NT2/D1 (cell line): ENCODE data around the gene NXPH1.

Experiments
- DNase-seq: peaks from one replicate; pipeline ENCODE4 v3.0.0-alpha.2; 2011; ENCODE audit warnings: low read depth, low spot score
- H3K27me3 ChIP-seq: 2 replicates; pipeline ENCODE4 v1.6.0; 2011; ENCODE audit warnings: mild to moderate bottlenecking; ENCODE audit not compliant: insufficient read length, insufficient read depth
- H3K36me3 ChIP-seq: 2 replicates; pipeline ENCODE4 v1.6.1; 2011; ENCODE audit warnings: mild to moderate bottlenecking, low read length, mixed read lengths; ENCODE audit not compliant: insufficient read depth, insufficient read length
- H3K4me1 ChIP-seq: 2 replicates; pipeline ENCODE4 v1.5.1; 2011; ENCODE audit not compliant: insufficient read depth, insufficient read length
- H3K4me3 ChIP-seq: 2 replicates; pipeline ENCODE4 v1.5.1; 2011; ENCODE audit warnings: low read depth; ENCODE audit not compliant: insufficient read length
- H3K9ac ChIP-seq: 2 replicates; pipeline ENCODE4 v1.6.0; 2011; ENCODE audit warnings: low read depth; ENCODE audit not compliant: insufficient read length
- H3K9me3 ChIP-seq: 2 replicates; pipeline ENCODE4 v1.5.1; 2011; ENCODE audit warnings: mild to moderate bottlenecking, low read length; ENCODE audit not compliant: insufficient read depth
- SUZ12 ChIP-seq: IDR thresholded peaks from 2 replicates; pipeline ENCODE4 v1.6.1; 2011; ENCODE audit not compliant: insufficient read length, insufficient read depth; ENCODE audit errors: extremely low read depth
- YY1 ChIP-seq: IDR thresholded peaks from 2 replicates; pipeline ENCODE4 v1.6.1; 2011; ENCODE audit not compliant: insufficient read length, insufficient read depth
- ZNF274 ChIP-seq: IDR thresholded peaks from 2 replicates; pipeline ENCODE4 v1.6.1; 2011; ENCODE audit warnings: mild to moderate bottlenecking, low read depth, low read length

NXPH1 gene

GRCh38 chr7:8597565-8597964 is 164.2 kb downstream of the NXPH1 start:
- Histone ChIP-seq H3K9ac (no peak overlapping the region), H3K4me3 (no peak overlapping the region), H3K9me3 (no peaks in the 10 kb centered on the region), H3K27me3 (no peaks in the 10 kb centered on the region), H3K36me3 (no peaks in the 10 kb centered on the region), H3K4me1 (no peaks in the 10 kb centered on the region)
- TF ChIP-seq ZNF274 (no peak), SUZ12 (no peak), YY1 (no peak)
- no peak for DNase-seq

GRCh38 chr7:8601121-8601520 is 167.7 kb downstream of the NXPH1 start:
- H3K4me3 ChIP-seq, result no peak overlapping the region
- no peak overlapping the region for H3K9ac ChIP-seq
- H3K4me1 ChIP-seq, result no peaks in the 10 kb centered on the region
- DNase-seq, result no peak
- no peaks in the 10 kb centered on the region for H3K27me3 ChIP-seq
- TF ChIP-seq ZNF274 (no peak), YY1 (no peak), SUZ12 (no peak)
- no peaks in the 10 kb centered on the region for H3K9me3 ChIP-seq
- H3K36me3 ChIP-seq, result no peaks in the 10 kb centered on the region

- Histone ChIP-seq H3K4me3 (no peak overlapping the region), H3K9me3 (no peaks in the 10 kb centered on the region), H3K9ac (no peak overlapping the region), H3K27me3 (no peaks in the 10 kb centered on the region), H3K36me3 (no peaks in the 10 kb centered on the region), H3K4me1 (no peaks in the 10 kb centered on the region)
- no peak for DNase-seq
- TF ChIP-seq ZNF274, result no peak
- no peak for TF ChIP-seq YY1
- no peak for TF ChIP-seq SUZ12
Measured at GRCh38 chr7:8605221-8605620, 171.8 kb downstream of the NXPH1 start.

- Histone ChIP-seq H3K9ac (no peak overlapping the region), H3K36me3 (no peaks in the 10 kb centered on the region)
Measured at GRCh38 chr7:8612584-8612983, 179.2 kb downstream of the NXPH1 start.

GRCh38 chr7:8613191-8613590 is 179.8 kb downstream of the NXPH1 start:
- Histone ChIP-seq H3K9me3 (no peaks in the 10 kb centered on the region), H3K9ac (no peak overlapping the region), H3K36me3 (no peaks in the 10 kb centered on the region), H3K27me3 (no peaks in the 10 kb centered on the region), H3K4me3 (no peak overlapping the region), H3K4me1 (no peaks in the 10 kb centered on the region)
- DNase-seq, result no peak
- no peak for TF ChIP-seq ZNF274
- TF ChIP-seq YY1, result no peak
- TF ChIP-seq SUZ12, result no peak

More at GRCh38 chr7:8612584-8612983, 179.2 kb downstream of the NXPH1 start:
- DNase-seq, result no peak
- Histone ChIP-seq H3K4me1 (no peaks in the 10 kb centered on the region), H3K4me3 (no peak overlapping the region), H3K27me3 (no peaks in the 10 kb centered on the region), H3K9me3 (no peaks in the 10 kb centered on the region)
- TF ChIP-seq YY1, result no peak
- TF ChIP-seq SUZ12, result no peak
- TF ChIP-seq ZNF274, result no peak

- H3K9ac ChIP-seq, result no peak overlapping the region
- no peak overlapping the region for H3K4me3 ChIP-seq
- H3K4me1 ChIP-seq, result no peaks in the 10 kb centered on the region
- no peaks in the 10 kb centered on the region for H3K9me3 ChIP-seq
- TF ChIP-seq SUZ12 (no peak), ZNF274 (no peak), YY1 (no peak)
- DNase-seq, result no peak
- no peaks in the 10 kb centered on the region for H3K36me3 ChIP-seq
- no peaks in the 10 kb centered on the region for H3K27me3 ChIP-seq
Measured at GRCh38 chr7:8615019-8615418, 181.6 kb downstream of the NXPH1 start.

GRCh38 chr7:8618441-8619070 is 185.1 kb downstream of the NXPH1 start:
- Histone ChIP-seq H3K27me3 (no peaks in the 10 kb centered on the region), H3K9ac (no peak overlapping the region), H3K36me3 (no peaks in the 10 kb centered on the region), H3K9me3 (no peaks in the 10 kb centered on the region), H3K4me3 (no peak overlapping the region), H3K4me1 (no peaks in the 10 kb centered on the region)
- DNase-seq, result no peak
- TF ChIP-seq YY1 (no peak), ZNF274 (no peak), SUZ12 (no peak)

GRCh38 chr7:8620169-8620568 is 186.8 kb downstream of the NXPH1 start:
- Histone ChIP-seq H3K4me1 (no peaks in the 10 kb centered on the region), H3K9me3 (no peaks in the 10 kb centered on the region)

More at GRCh38 chr7:8620169-8620568, 186.8 kb downstream of the NXPH1 start:
- TF ChIP-seq YY1 (no peak), SUZ12 (no peak), ZNF274 (no peak)
- H3K27me3 ChIP-seq, result no peaks in the 10 kb centered on the region
- no peak overlapping the region for H3K9ac ChIP-seq
- H3K36me3 ChIP-seq, result no peaks in the 10 kb centered on the region
- no peak for DNase-seq
- no peak overlapping the region for H3K4me3 ChIP-seq
